KMS-11 (cell line): ENCODE data around the gene SLC19A1.

Experiments
- H2AFZ ChIP-seq: fragments of 200-600 bp; sonication (generic); 2 replicates; pipeline ENCODE4 v1.6.1; 2016; ENCODE audit warnings: antibody characterized with exemption, mixed run types, low read depth
- H3K27ac ChIP-seq: fragments of 200-600 bp; sonication (generic); 2 replicates; pipeline ENCODE4 v1.6.1; 2016; ENCODE audit warnings: mild to moderate bottlenecking, mixed run types
- H3K27me3 ChIP-seq: fragments of 200-600 bp; sonication (generic); 2 replicates; pipeline ENCODE4 v1.6.1; 2017; ENCODE audit warnings: mild to moderate bottlenecking, low read depth, mixed run types, moderate library complexity; ENCODE audit not compliant: insufficient read depth
- H3K36me3 ChIP-seq: fragments of 200-600 bp; sonication (generic); 2 replicates; pipeline ENCODE4 v1.6.1; 2017; ENCODE audit warnings: mild to moderate bottlenecking, mixed run types; ENCODE audit not compliant: insufficient read depth
- H3K4me1 ChIP-seq: fragments of 200-600 bp; sonication (generic); 2 replicates; pipeline ENCODE4 v1.6.1; 2016; ENCODE audit warnings: mild to moderate bottlenecking, low read depth, mixed run types; ENCODE audit not compliant: poor library complexity, severe bottlenecking
- H3K4me2 ChIP-seq: fragments of 200-600 bp; sonication (generic); 2 replicates; pipeline ENCODE4 v1.7.0; 2016; ENCODE audit warnings: mild to moderate bottlenecking, mixed run types
- H3K4me3 ChIP-seq: fragments of 200-600 bp; sonication (generic); IDR thresholded peaks from 2 replicates; pipeline ENCODE4 v1.6.1; 2017; ENCODE audit warnings: low read depth, low read length, mixed read lengths; ENCODE audit not compliant: insufficient read depth
- H3K79me2 ChIP-seq: fragments of 200-600 bp; sonication (generic); 2 replicates; pipeline ENCODE4 v1.6.1; 2016; ENCODE audit warnings: low read depth, mixed run types; ENCODE audit not compliant: insufficient read depth
- H3K9ac ChIP-seq: fragments of 200-600 bp; sonication (generic); 2 replicates; pipeline ENCODE4 v1.6.1; 2016; ENCODE audit warnings: mild to moderate bottlenecking, mixed run types
- H4K20me1 ChIP-seq: fragments of 200-600 bp; sonication (generic); 2 replicates; pipeline ENCODE4 v1.6.1; 2016; ENCODE audit warnings: mild to moderate bottlenecking, mixed run types; ENCODE audit not compliant: insufficient read depth
- CTCF ChIP-seq: fragments of 200-600 bp; sonication (generic); conservative IDR thresholded peaks from 2 replicates; pipeline ENCODE4 v1.6.1; 2017; ENCODE audit warnings: low read depth, mild to moderate bottlenecking, antibody characterized with exemption, low read length, moderate library complexity, mixed read lengths

Gene SLC19A1

GRCh38 chr21:45560106-45561021 lies 18.1 kb upstream of the SLC19A1 start:
- Histone ChIP-seq H3K4me1 (no peaks in the 10 kb centered on the region), H3K4me2 (no peak overlapping the region), H2AFZ (no peak overlapping the region), H3K79me2 (no peaks in the 10 kb centered on the region), H3K27ac (no peak overlapping the region), H3K36me3 (no peaks in the 10 kb centered on the region), H3K27me3 (peaks cover 56% of the 10 kb centered on the region), H3K9ac (no peak overlapping the region), H3K4me3 (no peak overlapping the region), H4K20me1 (no peaks in the 10 kb centered on the region)
- no peak for TF ChIP-seq CTCF

DNA sequence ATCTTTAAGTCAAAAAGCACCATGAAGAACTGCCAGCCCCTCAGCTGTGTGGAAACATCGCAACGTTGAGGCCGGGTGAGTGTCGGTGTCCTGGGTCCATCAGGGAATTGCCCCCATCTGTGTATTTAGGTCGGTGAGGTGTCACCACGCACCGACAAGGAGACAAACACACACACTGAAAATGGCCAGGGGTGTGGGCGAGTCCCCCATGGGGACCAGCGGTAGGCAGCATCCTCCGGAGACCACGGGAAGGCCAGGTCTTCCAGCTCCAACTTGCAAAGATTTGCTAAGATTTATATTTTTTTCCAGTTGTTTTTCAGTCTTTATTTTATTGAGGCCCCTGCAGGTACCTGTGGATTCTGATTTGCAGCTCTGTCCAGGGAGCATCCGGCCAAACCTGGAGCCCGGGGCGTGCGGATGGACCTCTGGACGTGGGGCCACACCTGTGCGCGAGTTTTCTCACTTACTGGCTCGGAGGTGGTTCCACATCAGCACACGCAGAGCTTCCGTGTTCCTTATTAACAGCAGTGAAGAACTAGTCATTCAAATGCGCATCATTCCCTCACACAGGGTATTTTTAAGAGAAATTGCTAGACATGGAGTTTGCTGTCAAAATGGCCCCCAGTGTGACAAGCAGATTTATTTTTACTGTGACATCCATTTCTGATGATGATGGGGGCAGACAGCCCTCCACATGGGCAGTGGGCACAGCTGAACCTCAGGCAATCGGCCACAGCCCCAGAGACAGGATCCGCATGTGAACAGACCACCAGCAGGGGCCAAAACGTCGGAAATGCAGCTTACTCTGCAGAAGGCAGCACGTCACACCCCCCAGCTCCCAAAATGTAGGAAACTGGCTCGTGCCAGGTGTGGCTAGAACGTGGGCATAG lies 17.2 kb upstream of the SLC19A1 start:
- Histone ChIP-seq H3K27ac (no peak overlapping the region), H2AFZ (no peak overlapping the region), H3K36me3 (no peaks in the 10 kb centered on the region), H3K4me3 (no peak overlapping the region), H3K4me1 (no peaks in the 10 kb centered on the region), H3K4me2 (no peak overlapping the region), H3K79me2 (no peaks in the 10 kb centered on the region), H3K9ac (no peak overlapping the region), H4K20me1 (no peaks in the 10 kb centered on the region), H3K27me3 (peaks cover 47% of the 10 kb centered on the region)
- no peak for TF ChIP-seq CTCF

DNA sequence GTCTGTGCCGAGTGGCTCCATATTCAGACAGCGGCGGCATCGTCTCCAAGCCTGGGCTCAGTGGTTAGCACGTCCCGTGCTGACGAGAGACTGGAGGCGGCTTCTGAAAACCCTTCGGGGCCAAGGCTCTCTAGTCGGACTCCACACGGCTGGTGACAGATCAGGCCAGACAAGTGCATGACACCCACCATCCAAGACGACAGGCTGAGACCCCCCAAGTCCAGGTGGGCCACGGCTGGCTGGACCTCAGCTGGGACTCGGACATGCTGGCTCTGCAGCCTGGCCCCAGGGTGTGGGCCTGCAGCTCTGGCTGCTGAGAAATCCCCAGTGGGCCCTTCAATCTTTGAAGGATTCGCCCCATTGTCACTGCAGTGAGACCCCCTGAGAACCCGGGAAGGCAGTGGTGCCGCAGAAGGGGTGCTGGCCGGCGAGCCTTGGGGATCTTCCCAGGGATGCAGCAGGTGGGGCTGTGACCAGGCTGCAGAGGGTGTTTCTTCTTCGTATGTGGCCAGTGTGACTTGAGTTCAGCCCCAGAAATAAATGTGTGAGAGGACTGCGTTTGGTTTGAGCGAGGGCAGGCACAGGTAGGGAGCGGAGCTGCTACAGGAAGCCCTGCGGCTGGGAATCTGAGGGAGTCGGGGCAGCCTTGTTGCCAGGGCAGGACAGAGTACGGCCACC lies 15.9 kb upstream of the SLC19A1 start:
- H4K20me1 ChIP-seq = no peaks in the 10 kb centered on the region
- H2AFZ ChIP-seq = no peak overlapping the region
- H3K36me3 ChIP-seq = no peaks in the 10 kb centered on the region
- TF ChIP-seq CTCF = no peak
- H3K4me1 ChIP-seq = no peaks in the 10 kb centered on the region
- H3K4me3 ChIP-seq = no peak overlapping the region
- no peak overlapping the region for H3K9ac ChIP-seq
- H3K4me2 ChIP-seq = no peak overlapping the region
- no peaks in the 10 kb centered on the region for H3K79me2 ChIP-seq
- H3K27me3 ChIP-seq = peaks cover 34% of the 10 kb centered on the region; the same call in 1 of the 2 replicates
- H3K27ac ChIP-seq = no peak overlapping the region

GRCh38 chr21:45557616-45558043 lies 15.4 kb upstream of the SLC19A1 start:
- Histone ChIP-seq H3K4me3 (no peak overlapping the region), H3K79me2 (no peaks in the 10 kb centered on the region), H3K4me1 (no peaks in the 10 kb centered on the region), H4K20me1 (no peaks in the 10 kb centered on the region), H3K4me2 (no peak overlapping the region), H3K36me3 (no peaks in the 10 kb centered on the region), H2AFZ (no peak overlapping the region), H3K27me3 (peaks cover 29% of the 10 kb centered on the region; the same call in 1 of the 2 replicates), H3K27ac (no peak overlapping the region), H3K9ac (no peak overlapping the region)
- TF ChIP-seq CTCF = no peak
